AG08396 (cell line): ENCODE data around the gene TMEM62.
A peak's percentile ranks its signal among the peaks of the same experiment; 100 is the strongest.
"Not testable (repeated sequence)": the region's sequence is repeated elsewhere in the genome, so short reads cannot be mapped to it uniquely, and the experiment has no call there.

ENCODE experiments used
- DNase-seq: peaks from one replicate; pipeline ENCODE4 v3.0.0; 2012; ENCODE audit warnings: low spot score, mixed read lengths

TMEM62 gene

DNA sequence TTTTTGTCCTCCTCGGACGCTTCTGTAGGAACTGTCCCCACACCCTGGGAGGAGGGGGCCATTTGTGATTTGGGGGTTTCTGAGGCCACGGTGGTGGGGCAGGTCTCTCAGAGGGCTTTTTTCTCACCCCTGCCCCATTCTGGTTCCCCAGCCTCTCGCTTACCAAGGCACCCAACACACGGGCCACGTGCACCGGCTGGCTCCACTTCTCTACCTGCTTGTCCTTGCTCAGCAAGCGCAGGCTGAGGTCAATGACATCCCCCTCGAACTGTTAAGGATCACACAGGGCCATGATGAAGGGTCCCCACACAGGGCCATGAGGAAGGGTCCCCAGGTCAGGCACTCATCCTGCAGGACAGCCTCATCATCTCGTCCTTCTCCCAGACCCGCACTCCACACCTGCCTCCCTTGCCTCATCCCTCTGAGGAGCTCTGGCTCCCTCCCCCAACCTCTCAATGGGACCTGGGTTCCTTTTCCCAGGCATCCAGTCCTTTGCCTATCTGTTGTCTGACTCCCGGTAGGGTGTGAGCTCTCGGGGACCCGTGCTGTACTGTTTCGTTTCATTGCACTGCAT is 76.9 kb downstream of the TMEM62 start:
- no peak for DNase-seq

DNA sequence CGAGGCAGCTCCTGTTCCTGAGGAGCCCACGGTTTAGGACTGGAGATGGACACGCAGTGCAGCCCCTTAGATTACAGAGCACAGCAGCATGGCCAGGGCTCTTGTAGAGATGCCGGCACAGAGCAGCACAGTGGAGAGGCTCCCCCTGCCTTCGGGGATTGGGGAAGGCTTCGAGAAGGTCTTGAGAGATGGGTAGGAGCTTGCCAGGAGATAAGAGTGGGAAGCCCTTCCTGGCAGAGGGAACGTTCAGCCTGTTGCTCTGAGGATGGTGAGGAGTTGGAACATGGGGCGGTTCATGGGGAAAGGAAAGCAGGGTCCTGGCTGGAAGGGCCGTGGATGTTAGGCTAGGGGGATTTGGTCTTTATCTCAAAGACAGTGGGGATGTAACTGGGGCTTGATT is 77.4 kb downstream of the TMEM62 start:
- DNase-seq = no peak

DNA sequence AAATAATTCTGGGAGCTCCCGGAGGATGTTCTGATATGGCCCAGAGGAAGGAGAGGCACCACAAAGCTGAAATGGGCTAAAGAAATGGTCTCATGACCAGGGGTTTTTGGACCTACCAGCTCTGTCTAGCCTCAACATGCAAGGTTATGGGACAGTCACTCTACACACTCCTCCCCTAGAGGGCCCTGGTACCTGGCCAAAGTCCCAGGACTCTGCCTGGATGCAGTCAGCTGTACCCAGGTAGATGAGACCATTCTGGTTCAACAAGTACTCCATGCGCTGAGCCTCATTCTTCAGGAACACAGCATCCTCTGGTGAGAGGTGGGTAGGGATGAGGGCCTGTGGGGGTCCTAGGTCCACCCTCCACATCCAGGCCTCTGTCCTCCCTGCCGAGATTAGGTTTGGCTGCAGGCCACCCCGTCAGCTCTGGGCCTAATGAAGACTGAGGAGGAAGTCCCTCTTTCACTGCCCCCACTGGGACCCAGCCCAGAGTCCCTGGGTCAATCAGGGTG is 77.9 kb downstream of the TMEM62 start:
- DNase-seq = no peak

DNA sequence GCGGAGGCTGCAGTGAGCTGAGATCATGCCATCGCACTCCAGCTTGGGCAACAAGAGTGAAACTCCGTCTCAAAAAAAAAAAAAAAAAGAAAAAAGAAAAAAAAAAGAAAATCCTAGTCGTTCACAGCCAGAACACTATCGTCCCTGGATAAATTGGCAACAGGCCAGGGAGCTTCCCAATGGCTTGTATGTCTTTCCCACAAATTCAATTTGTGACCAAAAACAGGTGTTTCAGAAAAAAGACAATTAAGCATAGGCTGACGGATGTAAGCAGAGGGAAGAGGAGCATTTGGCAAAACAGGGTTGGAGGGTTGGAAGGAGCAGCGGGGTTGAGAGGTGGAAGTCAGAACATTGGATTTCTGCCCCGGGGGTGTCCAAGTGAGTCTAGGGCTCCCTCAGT is 78.9 kb downstream of the TMEM62 start:
- DNase-seq = no peak

DNA sequence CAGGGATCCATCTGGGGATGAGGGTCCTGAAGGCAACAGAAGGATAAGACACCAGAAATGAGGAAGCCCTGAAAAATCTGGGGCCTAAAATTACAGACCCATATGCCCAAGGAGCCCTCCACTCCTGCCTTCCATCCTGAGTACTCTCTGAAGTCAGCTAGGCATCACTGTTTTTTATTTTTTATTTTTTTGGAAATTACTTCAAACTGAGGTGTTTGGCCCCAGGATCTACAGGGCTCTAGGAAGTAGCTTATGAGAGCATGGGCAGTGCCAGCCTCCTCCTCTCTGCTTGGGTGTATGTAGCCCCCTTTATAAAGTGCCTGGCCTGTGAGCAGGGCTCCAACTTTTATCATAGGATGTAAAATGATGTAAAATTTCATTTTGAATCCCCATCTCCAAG is 79.6 kb downstream of the TMEM62 start:
- DNase-seq = no peak

DNA sequence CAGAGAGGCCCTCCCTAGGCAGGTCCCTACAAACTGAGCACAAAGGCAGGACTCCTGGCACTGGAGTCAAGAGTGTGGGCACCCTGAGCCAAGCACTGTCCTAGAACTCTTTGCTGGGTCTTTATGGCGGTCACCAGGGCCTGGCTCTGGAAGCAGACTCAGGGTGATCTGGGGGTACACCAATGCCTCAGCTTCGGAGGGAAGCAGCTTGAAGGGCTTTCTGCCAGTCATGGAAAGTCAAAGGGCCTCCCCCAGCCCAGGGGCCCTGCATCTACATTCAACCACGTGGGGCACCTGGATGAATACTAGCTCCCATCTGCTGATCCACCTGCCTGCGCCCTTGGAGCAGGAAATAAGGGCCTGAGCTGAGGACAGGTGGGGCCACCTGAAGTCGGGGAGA is 80.1 kb downstream of the TMEM62 start:
- no peak for DNase-seq

DNA sequence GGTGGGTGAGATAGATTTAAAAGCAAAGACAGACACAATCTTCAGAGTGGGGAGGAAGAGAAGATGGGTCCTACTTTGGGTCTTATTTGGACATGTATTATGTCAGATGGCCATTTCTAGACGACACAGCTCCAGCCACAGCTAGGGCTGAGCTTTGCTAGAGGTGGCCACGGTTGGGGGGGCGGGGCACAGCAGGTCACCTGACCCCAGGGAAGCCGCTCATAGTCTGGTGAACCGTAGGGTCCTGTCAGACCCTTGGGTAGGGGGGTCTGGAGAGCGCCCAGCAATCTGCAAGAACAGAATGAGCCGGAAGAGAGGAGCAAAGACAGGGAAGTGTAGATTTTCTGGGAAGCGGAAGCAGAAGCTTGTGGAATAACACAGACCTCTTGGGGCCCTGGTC is 80.8 kb downstream of the TMEM62 start:
- DNase-seq = no peak

DNA sequence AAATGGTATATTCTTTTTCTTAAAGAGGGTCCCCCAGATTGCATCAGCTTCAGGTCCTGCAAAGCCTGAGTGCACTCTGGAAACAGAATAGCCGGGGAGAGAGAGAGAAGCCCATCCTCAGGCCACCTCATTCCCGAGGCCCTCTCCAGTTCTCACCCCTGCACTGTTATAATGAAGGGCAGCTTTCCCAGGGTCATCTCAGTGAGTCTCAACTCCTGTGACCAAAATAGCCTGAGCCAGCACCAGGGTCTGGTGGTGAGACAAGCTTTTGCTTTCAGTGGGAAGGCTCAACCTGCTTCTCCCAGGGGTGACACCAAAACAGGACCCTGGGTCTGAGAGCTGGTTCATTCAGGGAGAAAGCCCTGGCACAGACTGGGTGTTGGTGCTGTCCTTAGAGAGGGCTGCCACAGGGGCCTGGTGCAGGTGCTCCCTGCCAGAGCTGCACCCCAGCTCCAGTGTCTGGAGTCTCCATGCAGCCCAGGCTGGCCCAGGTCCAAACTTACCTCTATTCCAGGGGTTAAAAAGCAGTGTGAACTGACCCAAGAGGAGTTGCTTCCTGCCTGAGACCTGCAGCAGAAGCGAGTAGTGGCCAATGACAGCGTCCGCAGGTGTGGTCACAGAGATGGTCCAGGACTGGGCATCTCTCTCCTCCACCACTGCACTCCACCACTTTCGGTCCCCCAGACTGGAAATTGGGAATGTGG is 81.4 kb downstream of the TMEM62 start:
- no peak for DNase-seq

DNA sequence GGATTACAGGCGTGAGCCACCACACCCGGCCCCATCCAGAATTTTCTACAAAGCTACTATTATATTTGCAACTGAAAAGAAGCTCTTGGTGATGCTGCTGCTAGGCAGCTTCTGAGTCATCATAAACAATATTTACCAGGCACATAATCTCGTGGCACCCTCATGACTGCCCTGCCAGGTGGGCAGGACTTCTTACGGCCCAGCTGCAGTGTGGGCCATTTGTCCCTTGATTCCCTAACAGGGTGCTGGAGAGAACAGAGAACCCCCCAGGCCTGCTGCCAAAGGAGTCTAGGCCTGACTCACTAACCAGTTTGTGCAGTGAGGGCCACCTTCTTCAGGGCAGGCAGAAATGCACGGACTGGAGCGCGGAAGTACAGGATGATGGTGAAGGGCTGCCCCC is 82.6 kb downstream of the TMEM62 start:
- peak; percentile 58 for DNase-seq

DNA sequence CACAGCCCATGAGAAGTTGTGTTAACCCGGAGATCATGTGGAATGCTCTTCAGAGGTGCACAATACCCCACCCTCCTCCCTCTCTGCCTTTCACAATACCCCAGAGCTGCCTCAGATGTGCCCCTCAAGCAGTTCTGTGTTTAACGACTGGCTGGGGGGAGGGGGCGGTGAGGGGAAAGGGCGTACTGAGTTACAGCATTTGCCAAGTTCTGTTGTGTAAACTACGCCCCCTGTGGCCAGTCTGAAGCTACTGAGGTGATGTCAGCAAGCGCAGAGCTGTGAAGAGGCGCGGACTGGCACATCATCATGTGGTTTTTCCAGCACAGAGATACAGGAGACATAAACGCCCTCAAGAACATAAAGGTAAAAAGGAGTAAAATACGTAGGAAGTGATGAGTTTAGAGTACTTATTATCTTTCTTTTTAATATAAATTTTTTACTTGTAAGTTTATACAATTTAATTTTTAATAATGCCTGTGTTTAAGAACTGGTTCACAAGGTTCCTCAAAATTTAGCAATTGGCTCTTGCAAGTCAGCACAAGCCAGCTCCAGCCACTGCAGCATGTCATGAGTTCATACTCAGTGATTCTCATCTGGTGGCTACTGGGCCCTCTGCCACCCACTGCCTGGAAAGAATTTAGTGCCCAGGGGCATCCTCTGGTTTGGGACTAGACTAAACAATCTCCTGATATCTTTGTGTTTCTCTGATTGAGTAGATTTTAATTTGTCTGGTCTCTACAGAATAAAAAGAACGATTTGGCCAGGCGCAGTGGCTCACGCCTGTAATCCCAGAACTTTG is 85.7 kb downstream of the TMEM62 start:
- no peak for DNase-seq

DNA sequence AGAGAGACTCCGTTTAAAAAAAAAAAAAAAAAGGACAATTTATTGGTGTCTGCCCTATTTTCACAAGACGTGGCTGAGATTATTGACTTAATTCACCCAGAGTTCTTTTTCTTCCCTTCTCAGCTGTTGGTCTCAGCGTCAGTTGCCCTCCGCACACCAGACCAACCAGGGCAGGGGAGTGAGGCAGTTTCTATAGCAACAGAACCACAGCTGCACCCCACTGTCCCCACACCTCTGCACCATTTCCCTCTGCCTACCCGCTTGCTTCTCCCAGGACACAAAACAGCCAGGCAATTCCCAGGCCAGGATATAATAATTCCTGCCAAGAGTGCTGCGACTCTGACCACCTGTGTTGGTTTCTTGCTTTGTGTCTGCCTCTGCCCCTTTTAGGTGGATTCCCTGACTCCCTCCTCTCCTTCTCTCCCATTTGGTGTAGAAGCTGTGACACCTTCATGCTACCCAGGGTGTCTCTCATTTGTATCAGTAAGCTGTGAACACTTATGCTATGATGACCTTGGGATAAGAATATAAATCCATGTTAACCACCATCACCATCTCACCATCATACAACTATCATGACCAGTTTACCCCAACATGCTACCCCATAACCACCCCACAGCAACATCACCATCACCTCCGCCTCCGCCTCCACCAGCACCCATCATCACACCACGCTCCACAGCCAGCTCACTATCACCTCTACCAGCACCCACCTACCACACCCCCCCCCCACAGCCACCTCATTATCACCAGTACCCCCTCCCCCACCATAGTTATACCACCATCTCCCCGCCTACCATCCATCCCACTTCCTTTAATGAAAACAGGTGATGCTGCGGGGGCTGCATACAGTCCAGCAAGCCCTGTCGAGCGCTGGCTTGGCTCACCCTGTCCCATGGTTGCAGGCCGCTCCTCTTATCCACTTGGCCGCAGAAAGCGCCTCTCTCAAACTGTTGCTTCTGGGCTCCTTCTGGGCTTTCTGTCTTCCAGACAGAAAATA is 86.8 kb downstream of the TMEM62 start:
- no peak for DNase-seq

DNA sequence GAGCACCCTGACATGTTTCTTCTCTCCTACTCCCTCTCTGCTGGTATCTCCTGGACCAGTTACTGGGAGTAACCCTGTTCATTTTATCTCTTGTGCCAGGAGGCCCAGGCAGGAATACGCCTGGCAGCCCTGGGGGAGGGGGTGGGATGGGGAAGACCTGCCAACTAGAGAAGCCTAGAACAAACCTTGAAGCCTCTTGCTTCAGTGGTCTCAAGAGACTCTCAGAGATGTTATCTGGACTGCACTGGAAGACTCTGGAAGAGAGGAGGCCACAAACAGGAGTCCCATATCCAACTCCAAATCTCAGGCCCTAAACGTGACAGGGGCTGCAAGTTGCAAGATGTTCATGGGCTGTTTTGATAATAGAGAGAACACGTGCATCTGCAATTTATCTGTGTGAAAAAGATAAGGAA is 87.6 kb downstream of the TMEM62 start, which contains the start of gene EPB42:
EPB42 (minus strand) TSS at position 28 of the 413 bp plus-strand sequence. CDS start 193 bp downstream, outside the sequence.
- DNase-seq = no peak

DNA sequence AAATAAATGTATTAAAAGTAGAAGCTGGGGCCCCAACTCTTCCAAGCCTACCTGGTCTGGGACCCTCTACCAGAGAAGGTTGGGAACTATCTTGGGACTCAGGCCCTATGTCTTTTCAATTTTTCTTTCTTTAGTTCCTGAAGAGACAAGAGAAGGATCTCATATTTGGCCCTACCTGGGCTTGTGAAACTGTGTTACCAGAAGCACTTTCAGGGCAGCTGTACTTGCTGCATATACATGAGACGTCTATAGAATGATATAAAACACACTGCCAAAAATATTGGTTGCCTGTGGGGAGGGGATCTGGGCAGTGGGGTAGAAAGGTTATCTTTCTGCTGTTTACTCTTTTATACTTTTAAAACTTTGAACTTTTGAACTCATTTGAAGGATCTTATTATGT is 88.0 kb downstream of the TMEM62 start:
- no peak for DNase-seq

DNA sequence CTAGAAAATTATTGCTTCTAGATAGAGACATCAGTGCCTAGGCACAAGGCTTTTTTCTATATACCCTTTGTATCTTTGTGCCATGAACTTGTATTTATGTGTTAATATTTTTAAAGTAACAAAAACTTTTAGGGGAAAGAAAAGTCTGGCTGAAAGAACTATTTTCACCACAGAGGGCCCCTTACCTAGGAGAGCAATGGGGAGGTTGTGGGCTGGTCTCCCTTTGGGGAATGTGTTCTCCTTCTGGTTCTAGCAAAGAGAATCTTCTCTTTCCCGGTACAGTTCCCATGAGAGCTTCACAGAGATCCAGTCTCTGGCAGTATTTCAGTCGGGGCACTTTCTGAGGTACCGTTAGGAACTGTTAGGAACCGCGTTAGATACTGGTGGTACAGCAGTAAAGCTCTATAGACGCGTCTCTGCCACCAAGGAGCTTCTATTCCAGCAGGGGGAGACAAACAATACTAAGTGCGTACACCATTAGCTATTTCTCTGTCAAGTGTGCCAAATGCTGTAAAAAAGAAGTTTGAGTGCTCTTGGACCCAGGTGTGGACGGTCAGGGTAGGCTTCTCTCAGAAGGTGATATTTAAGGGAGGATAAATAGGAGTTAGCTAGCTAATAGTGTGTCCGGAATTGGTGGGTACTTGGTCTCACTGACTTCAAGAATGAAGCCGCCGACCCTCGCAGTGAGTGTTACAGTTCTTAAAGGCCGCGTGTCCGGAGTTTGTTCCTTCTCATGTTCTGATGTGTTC is 92.0 kb downstream of the TMEM62 start:
- DNase-seq = peak; percentile 78

DNA sequence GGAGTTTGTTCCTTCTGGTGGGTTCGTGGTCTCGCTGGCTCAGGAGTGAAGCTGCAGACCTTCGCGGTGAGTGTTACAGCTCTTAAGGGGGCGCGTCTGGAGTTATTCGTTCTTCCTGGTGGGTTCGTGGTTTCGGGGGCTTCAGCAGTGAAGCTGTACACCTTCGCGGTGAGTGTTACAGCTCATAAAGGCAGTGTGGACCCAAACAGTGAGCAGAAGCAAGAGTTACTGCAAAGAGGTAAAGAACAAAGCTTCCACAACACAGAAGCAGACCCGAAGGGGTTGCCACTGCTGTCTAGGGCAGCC is 92.5 kb downstream of the TMEM62 start:
- DNase-seq = not testable (repeated sequence)

DNA sequence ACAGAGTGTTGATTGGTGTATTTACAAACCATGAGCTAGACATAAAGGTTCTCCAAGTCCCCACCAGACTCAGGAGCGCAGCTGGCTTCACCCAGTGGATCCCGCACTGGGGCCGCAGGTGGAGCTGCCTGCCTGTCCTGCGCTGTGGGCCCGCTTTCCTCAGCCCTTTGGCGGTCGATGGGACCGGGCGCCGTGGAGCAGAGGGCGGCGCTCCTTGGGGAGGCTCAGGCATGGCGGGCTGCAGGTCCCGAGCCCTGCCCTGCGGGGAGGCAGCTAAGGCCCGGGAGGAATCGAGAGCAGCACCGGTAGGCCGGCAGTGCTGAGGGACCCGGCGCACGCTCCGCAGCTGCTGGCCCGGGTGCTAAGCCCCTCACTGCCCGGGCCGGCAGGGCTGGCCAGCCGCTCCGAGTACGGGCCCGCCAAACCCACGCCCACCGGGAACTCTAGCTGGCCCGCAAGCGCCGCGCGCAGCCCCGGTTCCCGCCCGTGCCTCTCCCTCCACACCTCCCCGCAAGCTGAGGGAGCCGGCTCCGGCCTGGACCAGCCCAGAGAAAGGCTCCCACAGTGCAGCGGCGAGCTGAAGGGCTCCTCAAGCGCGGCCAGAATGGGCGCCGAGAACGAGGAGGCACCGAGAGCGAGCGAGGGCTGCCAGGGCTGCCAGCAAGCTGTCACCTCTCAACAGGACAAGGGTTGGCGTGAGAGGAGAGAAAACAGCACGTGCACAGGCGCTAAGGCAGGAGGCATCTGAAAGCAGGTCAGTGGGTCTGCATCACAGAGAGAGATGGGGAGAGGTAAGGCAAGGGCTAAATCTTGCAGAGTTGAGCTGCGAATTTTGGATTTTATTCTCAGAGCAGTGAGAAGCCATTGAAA is 93.3 kb downstream of the TMEM62 start:
- no peak for DNase-seq

DNA sequence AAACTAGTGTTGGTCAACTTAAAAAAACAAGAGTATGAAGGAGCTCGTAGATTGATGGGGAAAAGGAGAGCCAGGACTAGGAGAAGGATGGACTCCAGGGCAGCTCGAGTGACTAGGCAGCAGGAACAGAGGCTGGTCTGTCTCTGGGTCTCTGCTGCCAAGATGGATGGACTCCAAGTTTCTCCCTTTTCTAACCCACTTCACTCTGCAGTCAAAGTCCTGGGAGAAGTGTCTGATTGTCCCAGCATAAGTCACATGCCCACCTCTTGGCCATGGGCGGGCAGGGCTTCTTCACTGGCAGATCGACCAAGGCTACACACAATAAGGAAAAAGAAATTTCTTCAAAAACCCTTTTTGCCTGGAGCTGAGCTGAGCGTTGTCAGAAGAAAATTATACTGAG is 96.6 kb downstream of the TMEM62 start:
- no peak for DNase-seq

DNA sequence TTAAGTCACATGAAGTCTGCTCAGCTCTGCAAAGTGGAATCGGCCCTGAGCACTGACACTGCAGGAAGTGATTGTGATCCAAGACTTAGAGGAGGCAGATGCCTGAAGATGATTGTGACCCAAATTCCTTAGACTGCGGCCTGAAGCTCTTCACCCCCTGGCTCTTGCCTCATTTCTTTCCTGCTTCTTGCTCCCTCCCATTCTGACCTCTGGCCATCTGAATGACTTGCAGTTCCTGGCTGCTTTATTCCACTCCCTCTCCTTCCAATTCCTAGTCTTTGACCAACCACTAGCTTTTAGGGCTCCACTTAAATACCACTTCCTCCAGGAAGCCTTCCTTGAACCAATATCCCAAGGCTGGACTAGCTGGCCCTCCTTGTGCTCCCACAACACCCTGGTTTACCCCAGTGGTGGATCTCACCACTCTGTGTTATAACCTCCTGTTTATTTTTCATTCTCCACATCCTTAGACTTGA is 97.3 kb downstream of the TMEM62 start:
- DNase-seq = peak; percentile 33

DNA sequence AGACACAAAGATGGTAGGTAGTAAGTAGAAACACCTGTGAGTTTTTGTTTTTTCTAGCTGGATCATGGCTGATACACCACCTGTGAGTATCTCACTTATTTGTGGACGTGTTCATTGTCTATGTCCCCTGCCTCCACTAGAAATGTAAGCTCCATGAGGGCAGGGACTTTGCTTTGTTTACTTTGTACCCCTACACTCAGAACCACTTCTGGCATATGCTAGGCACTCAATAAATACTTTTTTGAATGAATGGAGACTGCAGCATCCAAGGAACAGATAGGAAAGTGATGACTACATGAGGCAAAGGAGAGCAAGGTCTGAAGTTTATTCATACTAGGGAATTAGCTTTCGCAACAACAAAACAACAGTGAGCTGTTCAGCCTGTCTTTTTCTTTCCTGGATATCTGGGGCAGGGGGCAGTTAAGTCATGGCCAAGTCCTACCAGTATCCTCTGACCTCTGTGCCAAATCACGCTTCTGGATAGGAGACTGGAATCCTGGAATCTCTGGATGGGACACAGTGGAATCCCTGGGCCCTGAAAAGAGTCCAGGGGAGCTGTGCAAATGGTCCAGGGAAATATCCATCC is 99.0 kb downstream of the TMEM62 start:
- no peak for DNase-seq
